ENCODE measurements around the gene TMEM87A.

Gene TMEM87A

DNA sequence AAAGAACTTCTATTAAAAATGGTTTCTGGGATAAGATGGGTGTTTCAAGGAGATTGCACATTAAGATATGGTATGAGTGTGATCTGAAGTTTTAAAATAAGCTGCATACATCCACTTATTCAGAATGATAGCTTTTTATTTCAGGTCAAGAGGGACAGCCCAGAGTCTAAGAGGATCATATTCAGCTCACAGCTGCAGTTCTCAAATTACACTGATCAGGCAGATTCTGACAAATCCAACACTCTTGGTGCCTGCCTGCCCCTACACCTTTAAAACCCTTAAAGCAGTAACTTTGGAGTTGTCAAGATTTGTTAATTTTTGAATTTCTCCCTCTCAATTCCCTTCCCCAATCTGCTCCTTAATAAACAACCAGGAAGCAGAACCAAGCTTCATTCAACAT is 9.1 kb upstream of the TMEM87A start:
- in situ Hi-C loops (cut with MboI; ENCODE audit: low pct_unique_long_range_greater_than_20kb, low sequenced_read_pairs, unreplicated experiment), result no loop called here
- TF ChIP-seq CTCF (IDR thresholded peaks at IDR 0.05; ENCODE audit: extremely low read depth, insufficient read depth, missing control alignments), result no peak
- no peak for DNase-seq (ENCODE audit: low spot score)

DNA sequence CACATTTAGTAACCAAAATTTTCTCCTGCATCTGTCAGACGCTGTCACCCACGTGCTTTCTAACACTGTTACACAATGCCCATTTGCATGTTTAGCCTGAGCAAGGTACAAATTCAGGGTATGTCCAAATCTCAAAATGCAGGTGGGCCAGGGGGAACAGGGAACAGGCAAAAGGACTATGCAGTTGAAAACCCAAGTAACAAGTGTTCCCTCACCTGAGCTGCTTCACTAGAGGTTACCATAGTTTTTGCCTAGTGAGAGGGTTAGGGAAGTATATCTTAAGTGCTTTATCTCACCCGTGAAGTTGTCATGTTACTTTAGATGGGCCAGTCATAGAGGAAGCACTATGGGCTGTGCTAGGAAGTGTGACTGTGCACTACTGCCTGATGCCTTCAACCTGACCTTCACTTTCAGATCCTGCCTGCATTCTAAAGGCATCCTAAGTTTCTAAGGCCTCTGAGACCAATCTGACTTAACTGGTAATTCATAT is 6.0 kb upstream of the TMEM87A start:
- no peak for TF ChIP-seq CTCF (IDR thresholded peaks at IDR 0.05; ENCODE audit: extremely low read depth, insufficient read depth, missing control alignments)
- in situ Hi-C loops (cut with MboI; ENCODE audit: low pct_unique_long_range_greater_than_20kb, low sequenced_read_pairs, unreplicated experiment), result no loop called here

DNA sequence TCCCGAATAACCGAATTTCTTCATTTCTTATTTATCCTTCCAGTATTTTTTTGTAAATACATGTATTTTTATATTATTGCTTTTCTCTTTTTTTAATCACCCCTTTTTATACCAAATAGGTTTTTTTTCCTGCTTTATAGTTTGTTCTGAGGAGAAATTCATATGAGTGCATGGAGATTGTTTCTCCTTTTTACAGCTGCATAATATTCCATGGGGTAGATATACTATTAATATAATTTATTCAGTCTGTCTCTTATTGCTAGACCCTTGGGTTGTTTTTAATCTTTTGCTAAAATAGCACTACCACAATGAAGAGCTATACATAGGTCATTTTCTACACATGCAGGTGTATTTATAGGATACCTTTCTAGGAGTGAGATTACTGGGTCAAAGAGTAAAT is 3.5 kb upstream of the TMEM87A start:
- in situ Hi-C loops (cut with MboI; ENCODE audit: low pct_unique_long_range_greater_than_20kb, low sequenced_read_pairs, unreplicated experiment), result no loop called here
- no peak for TF ChIP-seq CTCF (IDR thresholded peaks at IDR 0.05; ENCODE audit: extremely low read depth, insufficient read depth, missing control alignments)
- no peak for DNase-seq (ENCODE audit: low spot score)

More for the DNA sequence above, 6.0 kb upstream of the TMEM87A start:
- no peak for DNase-seq (ENCODE audit: low spot score)

- TF ChIP-seq CTCF (IDR thresholded peaks at IDR 0.05; ENCODE audit: extremely low read depth, insufficient read depth, missing control alignments), result no peak
- in situ Hi-C loops (cut with MboI; ENCODE audit: low pct_unique_long_range_greater_than_20kb, low sequenced_read_pairs, unreplicated experiment), result no loop called here
- no peak for DNase-seq (ENCODE audit: low spot score)
These were observed 2.7 kb upstream of the TMEM87A start for GRCh38 chr15:42275780-42276391.

- DNase-seq (ENCODE audit: low spot score), result no peak
- TF ChIP-seq CTCF (IDR thresholded peaks at IDR 0.05; ENCODE audit: extremely low read depth, insufficient read depth, missing control alignments), result no peak
- in situ Hi-C loops (cut with MboI; ENCODE audit: low pct_unique_long_range_greater_than_20kb, low sequenced_read_pairs, unreplicated experiment), result no loop called here
These were observed 1.4 kb upstream of the TMEM87A start for GRCh38 chr15:42274702-42274989.

- TF ChIP-seq CTCF (IDR thresholded peaks at IDR 0.05; ENCODE audit: extremely low read depth, insufficient read depth, missing control alignments), result no peak
- peak; percentile 42 for DNase-seq (ENCODE audit: low spot score)
- in situ Hi-C loops (cut with MboI; ENCODE audit: low pct_unique_long_range_greater_than_20kb, low sequenced_read_pairs, unreplicated experiment), result no loop called here
These were observed 868 bp upstream of the TMEM87A start for GRCh38 chr15:42273900-42274701.

Measured in GM13977 (cell line).